AG04450 (cell line): ENCODE data around the gene HHEX. TPM values are rescaled to one million over a fixed set of nuclear protein-coding genes. Genes with fewer than 3 reads are reported as not detected.

Experiments
- CTCF ChIA-PET: fragments of 300-600, 350-600 bp; formaldehyde crosslinking; extraction: SDS; loops from one replicate; lab custom pipeline; 2022; ENCODE audit warnings: antibody characterized with exemption, inconsistent platforms; lab: Charles Lee
- POLR2A ChIA-PET: fragments of 350-600 bp; formaldehyde crosslinking; extraction: SDS; loops from one replicate; lab custom pipeline; 2021; ENCODE audit warnings: antibody characterized with exemption, inconsistent platforms; lab: Yijun Ruan, JAX
- DNase-seq: peaks from one replicate; pipeline ENCODE4 v3.0.0-alpha.2; 2011; ENCODE audit warnings: low read depth, low spot score
- H3K27ac ChIP-seq: one replicate; pipeline ENCODE4 v1.5.1; 2012; ENCODE audit warnings: low read depth, low read length, control low read depth
- H3K27me3 ChIP-seq: one replicate; pipeline ENCODE4 v1.6.0; 2012; ENCODE audit warnings: low read length; ENCODE audit not compliant: control insufficient read depth, insufficient read depth
- H3K4me3 ChIP-seq: 2 replicates; pipeline ENCODE4 v1.5.1; 2011; ENCODE audit warnings: mild to moderate bottlenecking, low read depth, low read length, control low read depth
- H3K9me3 ChIP-seq: 2 replicates; pipeline ENCODE4 v1.5.1; 2012; ENCODE audit warnings: low read length; ENCODE audit not compliant: control insufficient read depth, insufficient read depth
- CTCF ChIP-seq: IDR thresholded peaks from 2 replicates; pipeline ENCODE4 v1.5.1; 2011; ENCODE audit warnings: low read depth, low read length, control low read depth, inconsistent platforms
- polyA plus RNA-seq: library from polyadenylated mRNA; depleted of rRNA; stranded (reverse); fragments of >200 nt; gene quantifications from 2 replicates; pipeline ENCODE4 v1.2.3, GENCODE V29; 2011

HHEX gene
- polyA plus RNA-seq, 1 experiment: 14.0 TPM

GRCh38 chr10:92688927-92689662 is 660 bp upstream of the HHEX start:
- POLR2A ChIA-PET: interaction anchor here (0.6 to 1.6 kb wide), 8 partner anchors 9 to 198 kb away, joined by 3 to 18 read pairs (median 4); partner anchors contain the start of gene EXOC6
- CTCF ChIA-PET: interaction anchor here (0.6 to 3.5 kb wide), 3 partner anchors 154 to 768 kb away, joined by 3 to 13 read pairs (median 6); no protein-coding TSS in a partner anchor
- Histone ChIP-seq H3K27ac (peak overlapping the region; percentile 68), H3K9me3 (peaks cover 16% of the 10 kb centered on the region), H3K27me3 (no peaks in the 10 kb centered on the region), H3K4me3 (peak overlapping the region; percentile 65)
- no peak for DNase-seq
- TF ChIP-seq CTCF: peak; percentile 22; the same call in 1 of the 2 replicates

DNA sequence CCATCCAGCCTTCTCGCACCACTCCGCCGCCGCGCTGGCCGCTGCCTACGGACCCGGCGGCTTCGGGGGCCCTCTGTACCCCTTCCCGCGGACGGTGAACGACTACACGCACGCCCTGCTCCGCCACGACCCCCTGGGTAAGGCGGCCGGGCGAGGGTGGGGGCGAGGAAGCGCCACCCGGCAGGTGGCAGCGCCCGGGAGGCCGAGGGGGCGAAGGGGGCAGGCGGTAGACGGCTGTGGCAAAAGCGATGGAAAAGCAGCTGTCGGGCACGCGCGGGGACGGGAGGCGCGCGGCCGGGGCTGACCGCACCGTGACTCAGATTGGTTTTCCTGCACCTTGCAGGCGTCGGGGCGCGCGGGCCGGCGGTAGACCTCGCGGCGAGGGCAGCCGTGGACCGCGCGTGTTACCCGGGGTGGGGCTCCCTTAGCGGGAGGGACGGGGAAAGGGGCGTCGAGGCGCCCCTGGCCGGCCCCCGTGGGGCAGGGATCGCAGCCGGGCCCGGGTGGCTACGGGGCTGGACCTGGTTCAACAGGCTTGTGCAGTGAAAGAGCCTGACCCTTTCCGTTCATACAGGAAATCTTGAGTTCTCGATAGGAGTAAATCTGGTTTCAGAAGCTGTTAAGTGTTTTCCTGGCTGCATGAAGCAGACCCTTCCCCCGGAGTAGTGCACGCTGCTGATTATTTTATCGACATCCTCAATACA is 608 bp downstream of the HHEX start:
- H3K4me3 ChIP-seq: peak overlapping the region; percentile 77
- no peak for TF ChIP-seq CTCF
- no peak for DNase-seq
- POLR2A ChIA-PET: interaction anchor here (0.5 to 1.6 kb wide), 7 partner anchors 8 to 1597 kb away, joined by 3 to 18 read pairs (median 4); partner anchors contain the start of gene EXOC6
- CTCF ChIA-PET: interaction anchor here (0.6 kb wide), 1 partner anchor 21 kb away, joined by 3 read pairs; no protein-coding TSS in a partner anchor
- peaks cover 14% of the 10 kb centered on the region for H3K9me3 ChIP-seq
- H3K27ac ChIP-seq: peak overlapping the region; percentile 21
- H3K27me3 ChIP-seq: no peaks in the 10 kb centered on the region

DNA sequence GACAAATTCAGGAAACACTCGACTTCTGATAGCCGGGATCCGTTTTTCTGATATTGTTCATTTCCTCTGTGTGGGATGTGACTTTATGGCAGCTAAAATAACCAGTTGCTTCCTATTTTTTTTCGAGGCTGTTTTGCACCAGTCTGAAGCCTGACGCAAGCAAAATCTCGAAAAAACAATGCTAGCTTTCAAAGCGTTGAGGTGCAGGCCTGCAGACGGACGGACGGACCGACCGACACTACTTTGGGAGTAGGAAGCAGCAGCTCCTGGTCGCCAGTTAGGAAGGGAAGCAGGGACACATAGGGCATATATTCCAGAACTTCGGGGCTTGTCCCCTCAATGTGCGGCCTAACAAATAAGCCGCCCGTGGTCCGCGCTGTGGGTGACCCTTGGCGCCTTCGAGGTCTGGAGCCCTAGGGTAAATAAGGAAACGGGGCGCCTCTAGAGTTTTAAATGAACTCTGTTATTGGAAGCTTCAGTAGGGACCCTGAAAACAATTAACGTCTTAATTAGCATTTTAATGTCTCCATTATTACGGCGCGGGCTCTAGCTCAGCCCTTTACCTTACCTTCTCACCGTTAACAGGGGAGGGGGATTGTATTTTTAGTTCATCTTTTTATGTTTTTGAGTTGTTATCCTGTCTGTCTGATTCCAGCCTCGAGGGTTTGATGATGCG is 1.3 kb downstream of the HHEX start:
- CTCF ChIA-PET: interaction anchor here (0.6 kb wide), 1 partner anchor 20 kb away, joined by 3 read pairs; no protein-coding TSS in a partner anchor
- Histone ChIP-seq H3K4me3 (peak overlapping the region; percentile 77), H3K27ac (no peak overlapping the region), H3K27me3 (no peaks in the 10 kb centered on the region), H3K9me3 (peaks cover 14% of the 10 kb centered on the region)
- POLR2A ChIA-PET: interaction anchor here (1.6 kb wide), 1 partner anchor 157 kb away, joined by 18 read pairs; the partner anchor contains the start of gene EXOC6
- TF ChIP-seq CTCF: no peak
- DNase-seq: no peak

DNA sequence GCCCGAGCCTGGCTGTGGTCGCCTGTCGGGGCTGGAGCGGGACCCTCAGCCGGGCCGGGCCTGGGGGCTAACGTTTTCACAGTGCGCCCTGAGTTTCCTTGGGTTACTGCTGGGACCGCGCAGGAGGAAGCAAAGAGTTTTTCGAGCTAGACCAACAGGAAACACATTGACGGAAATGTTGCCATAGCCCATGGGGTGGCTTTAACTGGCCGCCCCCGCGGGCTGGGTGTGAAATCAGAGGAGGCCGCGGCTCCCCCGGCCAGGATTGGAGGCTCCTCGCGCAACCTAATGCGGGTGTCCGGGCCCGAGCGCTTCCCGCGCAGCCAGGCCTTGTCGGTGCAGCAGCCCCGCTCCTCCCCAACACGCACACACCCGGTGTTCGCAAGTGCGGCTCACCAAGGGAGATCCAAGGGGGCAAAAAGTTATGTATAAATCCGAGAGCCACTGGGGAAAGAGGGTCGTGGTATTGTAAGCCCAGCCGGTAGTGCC is 1.9 kb downstream of the HHEX start:
- Histone ChIP-seq H3K9me3 (peaks cover 14% of the 10 kb centered on the region), H3K4me3 (peak overlapping the region; percentile 77), H3K27me3 (no peaks in the 10 kb centered on the region), H3K27ac (no peak overlapping the region)
- DNase-seq: no peak
- POLR2A ChIA-PET: no interaction called here
- TF ChIP-seq CTCF: no peak
- CTCF ChIA-PET: no interaction called here
